CD4-positive, alpha-beta T cell treated with Interleukin-6 for 4 hours (primary cell): ENCODE data around the gene DLX1.
A peak's percentile ranks its signal among the peaks of the same experiment; 100 is the strongest.

ENCODE experiments used
- DNase-seq: peaks from one replicate; pipeline ENCODE4 v3.0.0-alpha.2; 2020; ENCODE audit warnings: mixed read lengths

DLX1 gene

DNA sequence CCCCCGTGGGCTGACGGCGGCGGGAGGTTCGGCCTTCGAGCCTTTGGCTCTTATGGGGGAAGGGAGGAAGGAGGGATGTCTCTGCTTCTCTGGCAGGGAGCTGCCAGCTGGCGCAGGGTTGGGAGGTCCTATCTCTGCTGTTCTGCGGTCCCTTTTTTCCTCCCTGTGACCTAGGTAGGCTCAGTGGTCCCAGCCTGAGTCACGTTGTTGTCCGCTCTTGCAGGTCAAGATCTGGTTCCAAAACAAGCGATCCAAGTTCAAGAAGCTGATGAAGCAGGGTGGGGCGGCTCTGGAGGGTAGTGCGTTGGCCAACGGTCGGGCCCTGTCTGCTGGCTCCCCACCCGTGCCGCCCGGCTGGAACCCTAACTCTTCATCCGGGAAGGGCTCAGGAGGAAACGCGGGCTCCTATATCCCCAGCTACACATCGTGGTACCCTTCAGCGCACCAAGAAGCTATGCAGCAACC lies 2.5 kb downstream of the DLX1 start:
- DNase-seq = no peak

DNA sequence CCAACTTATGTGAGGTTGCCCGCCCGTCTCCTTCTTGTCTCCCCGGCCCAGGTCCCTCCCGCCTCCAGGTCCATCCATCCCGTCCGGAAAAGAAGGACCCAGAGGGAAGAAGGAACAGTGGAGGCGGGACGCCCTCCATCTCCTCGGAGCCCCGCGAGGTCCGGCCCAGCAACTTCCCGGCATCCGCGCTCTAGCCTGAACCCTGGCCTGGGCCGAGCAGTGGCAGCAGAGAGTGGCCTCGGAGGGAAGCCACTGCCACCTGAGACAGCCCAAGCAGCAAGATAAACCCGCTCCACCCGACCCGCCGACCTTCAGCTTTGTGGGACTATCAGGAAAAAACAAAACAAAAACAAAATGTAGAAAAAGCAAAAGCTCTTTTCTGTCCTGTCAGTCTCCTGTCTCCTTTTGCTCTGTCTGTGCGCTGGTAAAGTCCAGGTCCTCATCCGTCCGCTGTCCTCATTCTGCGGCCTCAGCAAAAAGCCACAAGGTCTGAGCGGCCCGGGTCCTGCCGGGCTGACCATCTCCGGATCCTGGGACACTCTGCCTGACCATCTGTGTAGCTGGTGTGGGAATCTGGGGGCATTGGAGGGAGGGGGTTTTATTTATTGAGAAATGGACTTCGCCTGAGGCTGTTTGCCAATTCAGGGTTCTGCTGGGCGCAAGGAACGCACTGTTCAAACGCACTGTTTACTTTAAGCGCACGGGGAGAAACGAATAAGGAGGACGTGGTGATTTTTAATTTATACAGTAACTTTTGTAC lies 3.1 kb downstream of the DLX1 start:
- no peak for DNase-seq

DNA sequence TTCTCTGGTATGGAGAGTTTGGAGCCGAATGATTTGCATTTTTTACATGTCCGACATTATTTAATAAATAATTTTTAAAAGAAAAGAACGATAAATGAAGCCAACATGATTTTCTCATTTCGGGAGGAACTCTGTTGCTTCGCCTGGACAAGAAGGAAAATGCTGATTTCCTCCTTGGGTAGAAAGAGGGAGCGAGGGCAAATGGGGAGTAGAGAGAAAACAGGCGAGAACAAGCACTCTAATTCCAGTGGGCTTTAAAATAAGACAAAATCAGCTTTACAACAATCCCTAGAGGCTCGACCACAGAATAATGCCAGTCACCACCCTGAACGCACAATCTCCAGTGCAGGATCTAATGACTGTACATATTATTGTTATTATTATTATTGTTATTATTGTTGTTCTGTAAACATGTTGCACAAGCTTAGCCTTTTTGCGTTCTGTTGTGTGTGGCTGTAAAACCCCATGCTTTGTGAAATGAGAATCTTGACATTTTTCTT lies 3.7 kb downstream of the DLX1 start:
- DNase-seq = no peak

GRCh38 chr2:172089633-172090032 lies 4.3 kb downstream of the DLX1 start:
- no peak for DNase-seq

DNA sequence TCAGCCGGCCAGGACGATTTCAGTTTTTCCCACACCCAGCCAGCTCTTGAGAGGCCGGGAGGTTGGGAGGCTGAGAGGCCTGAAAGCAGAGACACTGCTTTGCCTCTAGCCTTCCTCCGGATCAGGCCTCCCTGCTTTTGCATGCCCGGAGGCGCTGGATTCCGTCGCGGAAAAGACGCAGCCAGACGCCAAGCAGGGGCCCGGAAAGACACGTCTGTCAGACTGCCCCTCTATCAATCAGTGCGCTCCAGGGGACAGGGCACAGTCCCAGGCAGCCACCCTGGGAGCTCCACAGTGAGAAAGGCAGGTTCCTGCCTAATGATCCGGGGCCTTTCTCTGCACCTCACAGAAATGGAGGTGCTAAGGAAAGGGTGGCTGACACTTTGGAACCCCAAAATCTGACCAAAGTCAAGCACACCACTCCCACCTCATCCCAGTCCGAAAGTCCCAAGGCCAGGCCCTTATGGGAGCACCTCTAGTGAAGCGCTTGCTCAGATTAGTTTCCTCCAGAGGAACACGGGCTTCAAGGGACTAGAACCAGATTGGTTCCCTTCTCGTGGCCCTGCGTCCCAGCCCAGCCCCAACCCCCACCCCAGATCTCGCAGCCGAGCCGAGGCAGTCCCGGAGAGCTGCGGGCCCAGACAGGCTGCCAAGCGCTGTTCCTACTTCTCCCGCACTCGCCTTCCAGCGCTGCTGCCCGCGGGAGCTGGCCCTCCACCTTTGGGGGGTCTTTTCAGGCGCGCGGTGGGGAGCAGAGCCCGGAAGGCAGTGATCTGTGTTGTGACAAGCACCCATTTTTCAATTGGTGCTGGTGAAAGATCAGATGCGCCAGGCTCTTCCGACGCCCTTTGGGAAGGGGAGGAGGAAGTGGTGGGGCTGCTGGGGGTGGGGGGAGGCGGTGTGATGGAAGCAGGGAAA lies 5.0 kb downstream of the DLX1 start:
- DNase-seq = no peak

DNA sequence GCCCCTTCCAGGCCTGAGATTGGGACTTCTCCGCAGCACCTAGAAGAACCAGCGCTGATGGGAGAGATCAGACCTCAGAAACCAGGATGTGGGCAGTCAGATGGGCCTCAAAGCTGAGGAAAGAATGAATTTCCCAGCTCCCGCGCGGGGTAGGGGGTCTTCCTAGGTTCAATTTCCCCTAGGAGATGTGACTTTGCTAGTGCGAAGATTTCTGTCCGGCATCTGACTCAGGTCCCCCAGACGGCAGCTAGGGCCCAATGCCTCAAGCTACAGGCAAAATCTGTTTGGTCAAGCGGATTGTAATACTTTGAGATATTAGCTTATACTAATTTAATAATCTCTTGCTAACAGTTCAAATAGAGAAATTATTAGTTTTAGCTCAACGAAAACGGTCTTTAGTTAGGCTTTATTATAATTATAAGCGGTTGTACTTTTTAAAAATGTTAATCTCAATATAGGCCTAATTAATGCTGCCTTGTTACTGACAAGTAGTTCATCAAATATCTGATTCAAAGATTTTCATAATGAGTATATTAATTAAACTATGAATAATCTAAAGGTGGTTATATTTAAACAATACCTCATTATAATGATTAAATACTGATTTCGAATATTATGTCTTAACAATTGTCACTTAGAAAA lies 5.8 kb downstream of the DLX1 start:
- no peak for DNase-seq

GRCh38 chr2:172091761-172092566 lies 6.7 kb downstream of the DLX1 start:
- no peak for DNase-seq

DNA sequence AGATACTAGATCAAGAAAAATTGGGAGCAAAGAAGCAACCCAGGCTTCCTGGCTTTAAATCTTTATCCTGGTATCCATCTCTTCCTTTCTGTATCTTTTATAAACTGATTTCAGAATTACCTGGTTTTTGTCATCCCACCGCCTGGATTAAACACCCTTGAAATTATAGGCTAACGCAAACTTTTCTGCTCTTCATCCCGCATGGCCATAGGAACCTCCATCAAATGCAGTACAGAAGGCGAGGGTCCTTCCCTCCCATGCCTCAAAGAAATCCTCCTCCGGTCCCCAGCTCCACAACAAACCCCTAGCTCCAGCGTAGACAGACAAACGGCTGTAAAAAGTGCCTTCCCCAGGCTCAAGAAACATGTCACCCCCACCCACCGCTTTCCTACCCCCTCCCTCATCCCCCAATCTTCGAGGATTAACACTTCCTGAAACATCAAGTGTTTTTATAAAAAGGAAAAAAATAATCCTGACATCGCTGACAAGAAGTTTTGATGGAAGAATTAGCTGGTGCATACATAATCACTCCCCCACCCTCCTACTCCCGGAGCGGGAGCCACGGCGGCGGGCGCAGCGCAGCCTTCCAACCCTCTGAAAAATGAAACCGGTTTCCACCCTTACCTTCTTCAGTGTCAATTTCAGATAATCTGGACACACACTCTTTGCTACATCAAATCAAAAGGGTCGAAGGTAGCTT lies 7.6 kb downstream of the DLX1 start:
- DNase-seq = no peak

DNA sequence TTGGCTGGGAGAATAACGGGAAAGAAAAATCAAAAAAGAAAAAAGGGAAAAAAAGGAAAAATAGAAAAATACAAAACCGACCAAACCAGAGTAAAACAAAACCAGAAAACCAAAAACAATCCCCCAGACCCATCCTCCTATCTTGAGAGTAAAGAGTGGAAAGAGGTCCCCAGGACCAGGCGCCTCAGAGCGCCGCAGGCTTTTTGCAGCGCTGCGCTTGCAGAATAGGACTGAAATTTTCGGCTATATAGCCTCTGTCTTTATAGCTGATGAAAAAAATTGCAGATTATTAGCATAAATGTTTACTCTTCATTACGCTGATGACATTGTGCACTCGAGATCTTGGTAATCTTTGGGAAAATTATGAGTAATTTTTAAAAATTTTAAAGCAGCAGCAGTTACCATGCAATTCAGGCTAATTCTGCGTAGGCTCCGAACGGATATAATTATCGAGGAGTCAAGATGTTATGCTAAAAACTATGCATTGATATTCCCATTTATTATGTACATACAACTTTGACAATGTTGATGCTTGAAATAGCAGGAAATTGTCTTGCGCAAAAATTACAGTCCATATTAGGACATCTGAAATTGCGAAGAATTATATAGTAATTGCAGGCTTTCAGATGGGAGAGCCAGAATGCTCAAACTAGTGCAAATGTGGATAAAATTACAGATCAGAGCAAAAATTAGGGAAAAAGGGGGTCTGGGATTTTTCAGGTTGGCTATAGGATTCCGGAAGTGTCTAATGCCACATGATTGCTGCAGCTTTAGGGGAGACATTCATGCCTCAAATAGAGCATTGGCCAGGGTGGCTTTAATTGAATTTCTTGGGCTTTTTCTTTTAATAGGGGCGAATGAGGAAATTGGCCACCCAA lies 8.3 kb downstream of the DLX1 start:
- DNase-seq = no peak

DNA sequence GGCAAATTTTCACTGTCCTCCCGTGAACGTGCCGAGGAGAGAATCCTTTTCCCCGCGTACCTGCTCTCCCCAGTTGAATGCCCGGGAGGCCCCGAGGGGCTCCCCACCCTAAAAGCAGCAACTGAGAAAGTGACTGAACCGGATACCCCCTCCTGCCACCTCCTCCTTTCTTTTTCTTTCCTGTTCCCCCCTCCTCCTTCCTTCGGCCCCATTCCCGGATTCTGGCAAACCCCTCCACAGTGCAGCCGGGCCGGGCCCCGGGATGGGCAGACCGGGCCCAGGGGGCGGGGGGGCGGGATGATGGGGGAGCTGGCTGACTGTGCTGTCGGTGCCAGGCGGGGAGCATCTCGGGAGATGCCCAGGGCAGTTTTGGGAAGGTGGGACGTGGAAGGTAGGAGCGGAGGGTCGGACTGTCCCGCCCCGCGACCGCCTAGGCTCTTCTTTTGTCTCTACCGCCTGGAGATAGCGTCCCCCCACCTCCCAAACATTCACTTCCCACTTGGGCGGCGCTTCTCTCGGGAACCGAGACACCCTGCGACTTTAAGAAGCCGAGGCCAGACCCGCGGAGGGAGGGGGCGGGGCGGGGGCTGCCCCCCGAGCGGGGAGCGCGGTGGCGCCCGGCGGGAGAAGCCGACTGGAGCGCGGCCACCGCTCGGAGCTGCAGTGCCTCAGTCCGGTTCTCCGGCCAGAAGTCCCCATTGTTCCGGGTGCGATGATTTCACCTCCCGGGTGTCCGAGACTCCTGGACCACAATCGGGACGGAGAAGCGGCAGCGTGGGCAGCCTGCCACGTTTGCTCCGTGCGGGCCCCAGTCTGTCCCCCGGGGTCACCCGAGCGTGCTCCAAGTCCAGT lies 9.2 kb downstream of the DLX1 start:
- DNase-seq = no peak

GRCh38 chr2:172095146-172095904 lies 10.0 kb downstream of the DLX1 start:
- DNase-seq = peak; percentile 80

DNA sequence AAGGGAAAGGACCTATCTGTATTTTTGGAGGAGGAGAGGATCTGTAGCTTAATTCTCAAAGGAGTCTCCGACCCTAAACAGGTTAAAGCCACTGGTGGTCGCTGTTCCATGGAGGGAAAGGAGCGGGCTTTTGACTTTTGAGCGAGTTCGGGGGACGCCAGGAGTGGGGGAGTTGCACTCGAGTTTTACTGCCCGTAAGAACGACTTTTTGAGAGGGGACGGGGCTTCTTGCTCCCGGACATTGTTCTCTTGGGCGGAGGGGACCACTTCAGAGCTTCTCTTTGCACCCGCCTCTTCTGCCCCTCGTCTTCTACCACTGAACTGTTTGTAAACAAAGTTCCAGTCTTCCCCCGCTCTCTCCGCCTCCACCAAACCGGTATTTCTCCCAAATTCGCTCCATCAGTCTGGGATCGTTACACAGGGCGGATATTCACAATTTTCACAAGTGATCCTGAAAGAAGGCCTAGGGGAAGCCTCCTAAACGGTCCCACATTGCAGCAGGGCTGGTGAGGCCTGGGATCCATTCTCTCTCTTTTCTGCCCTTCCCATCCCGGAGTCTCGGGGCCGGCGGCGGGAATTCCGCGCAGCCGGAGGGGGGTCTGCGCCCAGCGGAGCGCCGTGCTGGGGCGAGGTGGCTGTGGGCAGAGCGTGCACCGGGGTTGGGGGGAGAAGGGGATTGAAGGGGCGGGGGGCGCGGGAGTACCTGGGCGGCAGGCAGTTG lies 10.8 kb downstream of the DLX1 start:
- no peak for DNase-seq

DNA sequence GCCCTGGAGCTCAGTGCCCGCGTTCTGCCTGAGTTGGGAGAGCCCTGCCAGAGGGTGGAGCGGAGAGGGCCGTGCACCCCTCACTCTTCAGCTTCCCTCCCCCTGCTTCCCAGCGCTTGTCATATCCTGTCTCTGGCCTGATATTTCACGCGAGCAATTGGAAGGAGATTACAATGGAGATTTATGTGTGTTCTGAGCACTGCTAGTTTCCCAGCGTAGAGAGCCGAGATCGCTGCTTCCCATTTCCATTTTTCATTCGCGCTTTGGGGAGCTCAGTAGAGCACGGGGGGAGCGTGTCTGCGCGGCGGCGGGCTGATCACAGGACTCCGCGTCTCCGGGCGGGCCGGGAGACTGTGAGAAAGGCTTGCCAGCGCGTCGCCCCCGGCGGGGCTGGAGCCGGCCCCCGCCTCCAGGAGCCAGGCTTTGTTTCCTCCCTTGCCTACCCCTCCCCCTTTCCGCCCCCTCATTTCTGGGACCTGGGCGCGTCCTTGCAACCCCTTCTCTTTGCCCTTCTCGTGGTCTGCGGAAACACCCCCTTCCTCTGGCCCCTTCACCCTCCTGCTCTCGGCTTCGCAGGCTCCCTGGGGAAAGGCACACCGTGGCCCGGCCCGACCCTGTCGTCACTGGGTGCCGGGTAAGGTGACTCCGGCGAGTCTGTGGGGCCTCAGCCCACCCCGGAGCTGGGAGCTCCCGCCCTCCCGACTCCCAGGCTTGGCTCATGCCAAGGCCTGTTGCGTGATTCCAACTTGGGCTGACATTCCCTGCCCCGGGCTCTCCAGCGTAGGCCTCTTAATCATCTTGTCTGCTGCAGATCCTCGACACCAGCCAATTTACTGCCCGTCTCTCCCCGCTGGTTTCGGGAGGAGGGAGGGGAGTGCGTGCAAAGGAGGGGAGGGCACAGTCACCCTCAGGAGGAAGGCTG lies 11.6 kb downstream of the DLX1 start:
- DNase-seq = no peak

- no peak for DNase-seq
Observed at GRCh38 chr2:172097557-172098131, 12.3 kb downstream of the DLX1 start.

DNA sequence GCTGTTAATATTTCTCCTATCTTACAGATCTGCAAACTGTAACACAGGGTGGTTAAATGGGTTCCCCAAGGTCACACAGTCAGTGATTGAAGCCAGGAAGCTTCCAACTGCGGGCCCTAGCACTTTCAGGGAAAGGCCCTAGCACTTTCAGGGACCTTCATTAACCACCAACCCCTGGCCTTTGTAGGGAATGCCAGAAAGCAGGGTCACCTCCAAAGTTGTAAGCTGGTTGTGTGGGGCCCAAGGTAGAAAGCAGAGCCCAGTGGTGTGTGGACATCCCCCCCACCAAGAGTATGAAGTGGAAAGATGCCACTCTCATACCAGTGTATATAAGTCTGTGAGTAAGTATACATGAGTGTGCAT lies 13.0 kb downstream of the DLX1 start:
- no peak for DNase-seq

GRCh38 chr2:172098650-172099471 lies 13.6 kb downstream of the DLX1 start:
- DNase-seq = peak; percentile 43
